Calu3 (cell line): ENCODE results near the gene S100A14. TPM values are rescaled to one million over a fixed set of nuclear protein-coding genes. Genes with fewer than 3 reads are reported as not detected.
"Not testable (repeated sequence)": the region's sequence is repeated elsewhere in the genome, so short reads cannot be mapped to it uniquely, and the experiment has no call there.

Experiments
- BruUV-seq: library from RNA; stranded (reverse); fragments of 400-500 nt; replicated peaks from 2 replicates; lab custom pipeline; 2021; lab: Mats Ljungman, UMichigan
- CTCF ChIA-PET: fragments of 300-600 bp; sonication (Branson Sonifier 250); formaldehyde crosslinking; loops from one replicate; lab custom pipeline; 2022; ENCODE audit warnings: antibody characterized with exemption; lab: Charles Lee
- DNase-seq: peaks from one replicate; pipeline ENCODE4 v3.0.0; 2022
- H3K27ac Mint-ChIP-seq: one replicate; pipeline ENCODE4 v1.8.0; 2022; ENCODE audit warnings: mixed read lengths; ENCODE audit not compliant: unreplicated experiment
- H3K27me3 Mint-ChIP-seq: one replicate; pipeline ENCODE4 v1.8.0; 2022; ENCODE audit warnings: mixed read lengths; ENCODE audit not compliant: unreplicated experiment
- H3K36me3 Mint-ChIP-seq: one replicate; pipeline ENCODE4 v1.8.0; 2022; ENCODE audit warnings: mild to moderate bottlenecking, moderate library complexity, mixed read lengths; ENCODE audit not compliant: insufficient read depth, unreplicated experiment
- H3K4me1 Mint-ChIP-seq: one replicate; pipeline ENCODE4 v1.8.0; 2022; ENCODE audit warnings: mild to moderate bottlenecking, low read depth, mixed read lengths; ENCODE audit not compliant: unreplicated experiment
- H3K4me3 Mint-ChIP-seq: one replicate; pipeline ENCODE4 v1.8.0; 2022; ENCODE audit warnings: mild to moderate bottlenecking, low read depth, moderate library complexity, mixed read lengths; ENCODE audit not compliant: unreplicated experiment
- H3K9me3 Mint-ChIP-seq: one replicate; pipeline ENCODE4 v1.8.0; 2022; ENCODE audit warnings: low read depth, mixed read lengths; ENCODE audit not compliant: unreplicated experiment
- intact Hi-C: fragments of 100-400 bp; cut with micrococcal nuclease; formaldehyde crosslinking; loops from one replicate; pipeline ENCODE4 v1.10.0; 2022; ENCODE audit not compliant: unreplicated experiment
- total RNA-seq: library from RNA; stranded (reverse); gene quantifications from 2 replicates; pipeline ENCODE4 v1.2.3, GENCODE V29; 2022
- TF ChIP-seq, protein P1 (sequence below): fragments of 200-600 bp; IDR thresholded peaks from one replicate; pipeline ENCODE4 v1.8.0; 2022; ENCODE audit warnings: antibody characterized with exemption; ENCODE audit not compliant: unreplicated experiment

Gene S100A14
- total RNA-seq, 1 experiment from 2014 or later, result 74.6 TPM

DNA sequence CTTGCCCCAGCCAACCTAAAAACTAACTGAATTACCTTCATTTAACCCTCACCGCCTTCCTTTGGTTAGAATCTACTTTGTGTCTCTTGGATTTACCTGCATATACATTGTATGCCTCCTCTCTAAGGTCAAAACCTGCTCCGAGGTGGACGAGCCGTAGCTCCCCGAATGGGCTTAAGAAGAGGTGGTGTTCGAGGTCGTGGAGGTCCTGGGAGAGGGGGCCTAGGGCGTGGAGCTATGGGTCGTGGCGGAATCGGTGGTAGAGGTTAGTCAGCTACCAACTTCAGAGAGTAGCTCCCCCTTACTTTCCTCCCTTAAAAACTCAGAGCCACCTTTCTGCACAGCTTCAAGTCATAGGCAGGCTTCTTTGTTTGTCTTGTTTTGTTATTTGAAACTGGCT, 27.0 kb upstream of the S100A14 start:
- TF ChIP-seq, protein P1, sequence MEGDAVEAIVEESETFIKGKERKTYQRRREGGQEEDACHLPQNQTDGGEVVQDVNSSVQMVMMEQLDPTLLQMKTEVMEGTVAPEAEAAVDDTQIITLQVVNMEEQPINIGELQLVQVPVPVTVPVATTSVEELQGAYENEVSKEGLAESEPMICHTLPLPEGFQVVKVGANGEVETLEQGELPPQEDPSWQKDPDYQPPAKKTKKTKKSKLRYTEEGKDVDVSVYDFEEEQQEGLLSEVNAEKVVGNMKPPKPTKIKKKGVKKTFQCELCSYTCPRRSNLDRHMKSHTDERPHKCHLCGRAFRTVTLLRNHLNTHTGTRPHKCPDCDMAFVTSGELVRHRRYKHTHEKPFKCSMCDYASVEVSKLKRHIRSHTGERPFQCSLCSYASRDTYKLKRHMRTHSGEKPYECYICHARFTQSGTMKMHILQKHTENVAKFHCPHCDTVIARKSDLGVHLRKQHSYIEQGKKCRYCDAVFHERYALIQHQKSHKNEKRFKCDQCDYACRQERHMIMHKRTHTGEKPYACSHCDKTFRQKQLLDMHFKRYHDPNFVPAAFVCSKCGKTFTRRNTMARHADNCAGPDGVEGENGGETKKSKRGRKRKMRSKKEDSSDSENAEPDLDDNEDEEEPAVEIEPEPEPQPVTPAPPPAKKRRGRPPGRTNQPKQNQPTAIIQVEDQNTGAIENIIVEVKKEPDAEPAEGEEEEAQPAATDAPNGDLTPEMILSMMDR, result no peak
- BruUV-seq, result no TSS peak
- peaks cover 2% of the 10 kb centered on the region for H3K4me1 Mint-ChIP-seq
- H3K27me3 Mint-ChIP-seq, result no peaks in the 10 kb centered on the region
- no peak for DNase-seq
- H3K27ac Mint-ChIP-seq, result no peak overlapping the region
- peaks cover 76% of the 10 kb centered on the region for H3K36me3 Mint-ChIP-seq
- H3K4me3 Mint-ChIP-seq, result no peak overlapping the region
- H3K9me3 Mint-ChIP-seq, result no peaks in the 10 kb centered on the region
- intact Hi-C loops, result no loop called here
- CTCF ChIA-PET, result interaction anchor here (0.6 to 2.0 kb wide), 3 partner anchors 10 to 20 kb away, joined by 3 to 8 read pairs (median 4); partner anchors contain the start of genes S100A1 and S100A13

GRCh38 chr1:153642161-153642560, 26.0 kb upstream of the S100A14 start:
- H3K36me3 Mint-ChIP-seq, result peaks cover 75% of the 10 kb centered on the region

DNA sequence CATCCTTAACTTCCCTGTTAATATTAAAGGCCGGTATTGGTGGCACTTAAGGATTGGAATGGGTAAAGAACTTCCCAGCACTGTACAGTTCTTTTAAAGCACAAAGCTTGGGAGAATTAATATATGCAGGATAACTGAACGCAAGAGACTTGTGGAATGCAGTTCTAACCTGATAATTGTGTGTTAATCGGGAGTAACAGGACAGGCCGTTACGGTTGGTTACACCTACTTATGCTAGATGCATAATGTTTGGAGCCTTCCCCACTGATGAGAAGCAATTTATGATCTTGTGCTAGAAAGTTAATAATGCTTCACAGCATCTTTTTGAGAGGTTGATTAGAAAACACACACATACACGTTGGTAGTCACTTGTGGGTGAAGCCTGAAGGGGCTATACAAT, 24.7 kb upstream of the S100A14 start:
- CTCF ChIA-PET, result interaction anchor here (0.6 to 1.1 kb wide), 2 partner anchors 68 to 92 kb away, joined by 3 to 4 read pairs; no protein-coding TSS in a partner anchor
- H3K27ac Mint-ChIP-seq, result no peak overlapping the region
- intact Hi-C loops, result no loop called here
- peaks cover 19% of the 10 kb centered on the region for H3K4me1 Mint-ChIP-seq
- H3K4me3 Mint-ChIP-seq, result no peak overlapping the region
- no peaks in the 10 kb centered on the region for H3K9me3 Mint-ChIP-seq
- peaks cover 75% of the 10 kb centered on the region for H3K36me3 Mint-ChIP-seq
- no peak for DNase-seq
- no peaks in the 10 kb centered on the region for H3K27me3 Mint-ChIP-seq
- no TSS peak for BruUV-seq
- TF ChIP-seq, protein P1, result no peak

More at GRCh38 chr1:153642161-153642560, 26.0 kb upstream of the S100A14 start:
- Mint-ChIP-seq H3K9me3 (no peaks in the 10 kb centered on the region), H3K4me1 (peaks cover 11% of the 10 kb centered on the region), H3K27me3 (no peaks in the 10 kb centered on the region), H3K27ac (no peak overlapping the region), H3K4me3 (no peak overlapping the region)
- BruUV-seq, result no TSS peak
- TF ChIP-seq, protein P1, result no peak
- intact Hi-C loops, result no loop called here
- CTCF ChIA-PET, result interaction anchor here (1.5 kb wide), 1 partner anchor 10 kb away, joined by 4 read pairs; no protein-coding TSS in a partner anchor
- DNase-seq, result no peak

GRCh38 chr1:153640213-153640612, 24.1 kb upstream of the S100A14 start:
- Mint-ChIP-seq H3K36me3 (peaks cover 75% of the 10 kb centered on the region), H3K4me1 (peaks cover 19% of the 10 kb centered on the region)
- H3K27ac Mint-ChIP-seq, H3K27me3 Mint-ChIP-seq, BruUV-seq, H3K9me3 Mint-ChIP-seq, H3K4me3 Mint-ChIP-seq, DNase-seq, intact Hi-C loops: not testable (repeated sequence)
- CTCF ChIA-PET, result interaction anchor here (0.7 to 1.1 kb wide), 3 partner anchors 12 to 740 kb away, joined by 3 to 5 read pairs (median 4); no protein-coding TSS in a partner anchor

- TF ChIP-seq, protein P1, result no peak
- CTCF ChIA-PET, result no interaction called here
- Mint-ChIP-seq H3K4me1 (peaks cover 19% of the 10 kb centered on the region), H3K4me3 (no peak overlapping the region), H3K27me3 (no peaks in the 10 kb centered on the region), H3K27ac (no peak overlapping the region), H3K9me3 (no peaks in the 10 kb centered on the region), H3K36me3 (peaks cover 79% of the 10 kb centered on the region)
- BruUV-seq, result no TSS peak
- no peak for DNase-seq
- intact Hi-C loops, result no loop called here
These were observed 23.2 kb upstream of the S100A14 start for GRCh38 chr1:153639280-153639679.
